Epithelial cell of esophagus (primary cell): ENCODE measurements around the gene PIBF1.

Experiments used
- DNase-seq: peaks from one replicate; pipeline ENCODE4 v3.0.0; 2010; ENCODE audit warnings: low read depth
- H3K4me3 ChIP-seq: 2 replicates; pipeline ENCODE4 v1.5.1; 2011; ENCODE audit warnings: mild to moderate bottlenecking, low read length, control low read depth
- CTCF ChIP-seq: IDR thresholded peaks from 2 replicates; pipeline ENCODE4 v1.5.1; 2011; ENCODE audit warnings: low read depth, mild to moderate bottlenecking, low read length, control low read depth, inconsistent platforms; ENCODE audit not compliant: insufficient read depth; ENCODE audit errors: missing control alignments

The PIBF1 gene

GRCh38 chr13:73055813-73056564, 274.1 kb downstream of the PIBF1 start:
- DNase-seq = peak; percentile 76
- peak overlapping the region; percentile 47 for H3K4me3 ChIP-seq
- TF ChIP-seq CTCF = no peak

GRCh38 chr13:73056565-73056962, 274.6 kb downstream of the PIBF1 start:
- peak overlapping the region; percentile 47 for H3K4me3 ChIP-seq
- no peak for TF ChIP-seq CTCF
- DNase-seq = no peak

- TF ChIP-seq CTCF = no peak
- peak; percentile 49 for DNase-seq
- peak overlapping the region; percentile 47 for H3K4me3 ChIP-seq
These were observed 275.5 kb downstream of the PIBF1 start for GRCh38 chr13:73057284-73058063.

GRCh38 chr13:73058064-73058313, 276.1 kb downstream of the PIBF1 start:
- DNase-seq = no peak
- H3K4me3 ChIP-seq = peak overlapping the region; percentile 47
- TF ChIP-seq CTCF = no peak

- H3K4me3 ChIP-seq = peak overlapping the region; percentile 47
- no peak for TF ChIP-seq CTCF
- no peak for DNase-seq
These were observed 276.5 kb downstream of the PIBF1 start for GRCh38 chr13:73058432-73058735.

- H3K4me3 ChIP-seq = peak within 1 kb of the TSS; percentile 91
- DNase-seq = peak; percentile 99
- TF ChIP-seq CTCF = no peak
These were observed 277.0 kb downstream of the PIBF1 start, which contains the start of gene KLF5 for GRCh38 chr13:73058736-73059459. Gene KLF5, plus strand, starts transcription at chr13:73059005. Its CDS starts 323 bp downstream, at chr13:73059328.
